ENCODE results near the gene NFATC2.

NFATC2 gene

GRCh38 chr20:51380401-51381385 is 161.8 kb downstream of the NFATC2 start:
- no CpG with 5 or more reads among the region's 13 CpGs for WGBS (ENCODE audit: extremely low coverage, insufficient coverage, low lambda C conversion rate)

GRCh38 chr20:51379601-51380341 is 162.7 kb downstream of the NFATC2 start:
- Histone ChIP-seq H3K79me1 (ENCODE audit: low read length) (no peaks in the 10 kb centered on the region), H3K27me3 (ENCODE audit: insufficient read depth, low read length, poor library complexity) (no peaks in the 10 kb centered on the region), H3K4me3 (ENCODE audit: low read length) (no peak overlapping the region), H4K5ac (ENCODE audit: low read length) (no peak overlapping the region), H2BK5ac (ENCODE audit: low read length) (no peak overlapping the region), H2BK120ac (ENCODE audit: low read depth, low read length) (no peak overlapping the region), H2AK5ac (ENCODE audit: low read length) (no peak overlapping the region), H3K23ac (ENCODE audit: low read length) (no peak overlapping the region), H3K27ac (ENCODE audit: low read depth, low read length) (no peak overlapping the region), H3K79me2 (ENCODE audit: control insufficient read depth, insufficient read depth, low read length) (no peaks in the 10 kb centered on the region), H3K18ac (ENCODE audit: low read length) (no peak overlapping the region), H3K9ac (ENCODE audit: low read length) (no peak overlapping the region), H3K56ac (ENCODE audit: low read length) (no peak overlapping the region), H3K4me1 (ENCODE audit: control insufficient read depth, low read depth, low read length) (peaks cover 1% of the 10 kb centered on the region), H4K8ac (ENCODE audit: low read depth, low read length) (no peak overlapping the region), H3K4ac (ENCODE audit: low read depth, low read length) (no peak overlapping the region), H3K36me3 (ENCODE audit: control insufficient read depth, insufficient read depth, low read length) (no peaks in the 10 kb centered on the region), H3K4me2 (ENCODE audit: low read length) (no peak overlapping the region), H2BK15ac (replicated peaks; ENCODE audit: low read depth) (no peak overlapping the region)
- DNase-seq, result peak; percentile 37
- WGBS (ENCODE audit: extremely low coverage, insufficient coverage, low lambda C conversion rate), result no CpG with 5 or more reads among the region's 8 CpGs

More at GRCh38 chr20:51380401-51381385, 161.8 kb downstream of the NFATC2 start:
- no peak overlapping the region for H3K4me3 ChIP-seq (ENCODE audit: low read length)
- H4K8ac ChIP-seq (ENCODE audit: low read depth, low read length), result no peak overlapping the region
- no peak overlapping the region for H4K5ac ChIP-seq (ENCODE audit: low read length)
- no peaks in the 10 kb centered on the region for H3K4me1 ChIP-seq (ENCODE audit: control insufficient read depth, low read depth, low read length)
- H2BK120ac ChIP-seq (ENCODE audit: low read depth, low read length), result no peak overlapping the region
- no peak overlapping the region for H3K9ac ChIP-seq (ENCODE audit: low read length)
- H2AK5ac ChIP-seq (ENCODE audit: low read length), result no peak overlapping the region
- peak; percentile 76 for DNase-seq
- H3K27ac ChIP-seq (ENCODE audit: low read depth, low read length), result no peak overlapping the region
- H3K56ac ChIP-seq (ENCODE audit: low read length), result no peak overlapping the region
- H3K18ac ChIP-seq (ENCODE audit: low read length), result no peak overlapping the region
- H3K27me3 ChIP-seq (ENCODE audit: insufficient read depth, low read length, poor library complexity), result no peaks in the 10 kb centered on the region
- no peak overlapping the region for H3K23ac ChIP-seq (ENCODE audit: low read length)
- no peak overlapping the region for H2BK15ac ChIP-seq (replicated peaks; ENCODE audit: low read depth)
- no peaks in the 10 kb centered on the region for H3K79me1 ChIP-seq (ENCODE audit: low read length)
- H3K79me2 ChIP-seq (ENCODE audit: control insufficient read depth, insufficient read depth, low read length), result no peaks in the 10 kb centered on the region
- no peak overlapping the region for H3K4me2 ChIP-seq (ENCODE audit: low read length)
- H3K4ac ChIP-seq (ENCODE audit: low read depth, low read length), result no peak overlapping the region
- H3K36me3 ChIP-seq (ENCODE audit: control insufficient read depth, insufficient read depth, low read length), result no peaks in the 10 kb centered on the region
- H2BK5ac ChIP-seq (ENCODE audit: low read length), result no peak overlapping the region

GRCh38 chr20:51378171-51378928 is 164.2 kb downstream of the NFATC2 start:
- H3K4me1 ChIP-seq (ENCODE audit: control insufficient read depth, low read depth, low read length), result peaks cover 8% of the 10 kb centered on the region
- WGBS (ENCODE audit: extremely low coverage, insufficient coverage, low lambda C conversion rate), result no CpG with 5 or more reads among the region's 19 CpGs
- DNase-seq, result peak; percentile 53
- no peak overlapping the region for H2BK5ac ChIP-seq (ENCODE audit: low read length)
- no peak overlapping the region for H3K56ac ChIP-seq (ENCODE audit: low read length)
- H3K23ac ChIP-seq (ENCODE audit: low read length), result no peak overlapping the region
- no peak overlapping the region for H3K27ac ChIP-seq (ENCODE audit: low read depth, low read length)
- H3K9ac ChIP-seq (ENCODE audit: low read length), result no peak overlapping the region
- H2BK120ac ChIP-seq (ENCODE audit: low read depth, low read length), result no peak overlapping the region
- no peak overlapping the region for H2AK5ac ChIP-seq (ENCODE audit: low read length)
- H3K4me3 ChIP-seq (ENCODE audit: low read length), result no peak overlapping the region
- no peak overlapping the region for H3K18ac ChIP-seq (ENCODE audit: low read length)
- no peak overlapping the region for H3K4ac ChIP-seq (ENCODE audit: low read depth, low read length)
- no peaks in the 10 kb centered on the region for H3K79me1 ChIP-seq (ENCODE audit: low read length)
- H3K36me3 ChIP-seq (ENCODE audit: control insufficient read depth, insufficient read depth, low read length), result no peaks in the 10 kb centered on the region
- no peak overlapping the region for H4K8ac ChIP-seq (ENCODE audit: low read depth, low read length)
- no peaks in the 10 kb centered on the region for H3K27me3 ChIP-seq (ENCODE audit: insufficient read depth, low read length, poor library complexity)
- no peak overlapping the region for H3K4me2 ChIP-seq (ENCODE audit: low read length)
- no peak overlapping the region for H2BK15ac ChIP-seq (replicated peaks; ENCODE audit: low read depth)
- no peaks in the 10 kb centered on the region for H3K79me2 ChIP-seq (ENCODE audit: control insufficient read depth, insufficient read depth, low read length)
- H4K5ac ChIP-seq (ENCODE audit: low read length), result no peak overlapping the region

GRCh38 chr20:51377132-51377531 is 165.4 kb downstream of the NFATC2 start:
- WGBS (ENCODE audit: extremely low coverage, insufficient coverage, low lambda C conversion rate), result no CpG with 5 or more reads among the region's 8 CpGs
- Histone ChIP-seq H3K79me2 (ENCODE audit: control insufficient read depth, insufficient read depth, low read length) (no peaks in the 10 kb centered on the region), H2BK15ac (replicated peaks; ENCODE audit: low read depth) (no peak overlapping the region), H3K9ac (ENCODE audit: low read length) (no peak overlapping the region), H3K4me3 (ENCODE audit: low read length) (no peak overlapping the region), H3K56ac (ENCODE audit: low read length) (no peak overlapping the region), H3K27ac (ENCODE audit: low read depth, low read length) (no peak overlapping the region), H3K4me2 (ENCODE audit: low read length) (no peak overlapping the region), H3K27me3 (ENCODE audit: insufficient read depth, low read length, poor library complexity) (no peaks in the 10 kb centered on the region), H3K4ac (ENCODE audit: low read depth, low read length) (no peak overlapping the region), H3K4me1 (ENCODE audit: control insufficient read depth, low read depth, low read length) (peaks cover 10% of the 10 kb centered on the region), H2BK120ac (ENCODE audit: low read depth, low read length) (no peak overlapping the region), H3K79me1 (ENCODE audit: low read length) (no peaks in the 10 kb centered on the region), H3K18ac (ENCODE audit: low read length) (no peak overlapping the region), H4K8ac (ENCODE audit: low read depth, low read length) (no peak overlapping the region), H4K5ac (ENCODE audit: low read length) (no peak overlapping the region), H3K36me3 (ENCODE audit: control insufficient read depth, insufficient read depth, low read length) (no peaks in the 10 kb centered on the region), H3K23ac (ENCODE audit: low read length) (no peak overlapping the region), H2AK5ac (ENCODE audit: low read length) (no peak overlapping the region), H2BK5ac (ENCODE audit: low read length) (no peak overlapping the region)
- no peak for DNase-seq

GRCh38 chr20:51376111-51376510 is 166.4 kb downstream of the NFATC2 start:
- Histone ChIP-seq H3K4me3 (ENCODE audit: low read length) (no peak overlapping the region), H2AK5ac (ENCODE audit: low read length) (no peak overlapping the region), H3K4me2 (ENCODE audit: low read length) (no peak overlapping the region), H4K5ac (ENCODE audit: low read length) (no peak overlapping the region), H2BK5ac (ENCODE audit: low read length) (no peak overlapping the region), H3K23ac (ENCODE audit: low read length) (no peak overlapping the region), H4K8ac (ENCODE audit: low read depth, low read length) (no peak overlapping the region), H2BK120ac (ENCODE audit: low read depth, low read length) (no peak overlapping the region), H3K36me3 (ENCODE audit: control insufficient read depth, insufficient read depth, low read length) (no peaks in the 10 kb centered on the region), H3K18ac (ENCODE audit: low read length) (no peak overlapping the region), H3K4ac (ENCODE audit: low read depth, low read length) (no peak overlapping the region), H3K79me1 (ENCODE audit: low read length) (no peaks in the 10 kb centered on the region), H3K79me2 (ENCODE audit: control insufficient read depth, insufficient read depth, low read length) (no peaks in the 10 kb centered on the region), H2BK15ac (replicated peaks; ENCODE audit: low read depth) (no peak overlapping the region), H3K27ac (ENCODE audit: low read depth, low read length) (no peak overlapping the region), H3K9ac (ENCODE audit: low read length) (no peak overlapping the region), H3K4me1 (ENCODE audit: control insufficient read depth, low read depth, low read length) (peaks cover 10% of the 10 kb centered on the region), H3K27me3 (ENCODE audit: insufficient read depth, low read length, poor library complexity) (no peaks in the 10 kb centered on the region), H3K56ac (ENCODE audit: low read length) (no peak overlapping the region)
- no CpG with 5 or more reads among the region's 4 CpGs for WGBS (ENCODE audit: extremely low coverage, insufficient coverage, low lambda C conversion rate)
- peak; percentile 14 for DNase-seq
